K562 (cell line): ENCODE data around the gene SLC7A5. TPM values are rescaled to one million over a fixed set of nuclear protein-coding genes. Genes with fewer than 3 reads are reported as not detected.
"Not testable (repeated sequence)": the region's sequence is repeated elsewhere in the genome, so short reads cannot be mapped to it uniquely, and the experiment has no call there.

Experiments
- ATAC-seq: fragments of 200-7000 bp; cut with Tn5 transposase; 3 replicates; pipeline ENCODE4 v1.9.1; 2020; ENCODE audit warnings: moderate library complexity
- BruUV-seq: library from RNA; stranded (reverse); fragments of 400-500 nt; replicated peaks from 2 replicates; lab custom pipeline; 2021; lab: Mats Ljungman, UMichigan
- CTCF ChIA-PET: fragments of 300-600 bp; formaldehyde crosslinking; extraction: SDS; loops from one replicate; lab custom pipeline; 2021; ENCODE audit warnings: low intra/inter-chr PET ratio; lab: Yijun Ruan, JAX
- POLR2A ChIA-PET: fragments of 300-600, 350-650 bp; sonication (Branson Sonifier 250); formaldehyde crosslinking; extraction: SDS; loops from one replicate; lab custom pipeline; 2021; ENCODE audit warnings: antibody characterized with exemption, inconsistent platforms; lab: Yijun Ruan, JAX
- DNase-seq, 4 experiments: peaks; one replicate each; pipeline versions ENCODE4 v3.0.0 to v3.0.0-alpha.2; 2011 to 2018; ENCODE audit warnings: low spot score in 3 of 4, mixed read lengths in 3 of 4; ENCODE audit errors: extremely low read depth in 1 of 4
- FAIRE-seq: peaks from 2 replicates; lab custom pipeline; 2011; peaks lifted over from hg19 to GRCh38; lab: Jason Lieb, UNC
- H2AFZ ChIP-seq: 2 replicates; pipeline ENCODE4 v1.6.0; 2011; ENCODE audit warnings: low read depth, low read length, control low read depth, inconsistent platforms
- H3K27ac ChIP-seq: fragments of 200-600 bp; 3 replicates; pipeline ENCODE4 v1.8.0; 2011; ENCODE audit warnings: low read depth, mild to moderate bottlenecking, control low read depth, inconsistent platforms, low read length, moderate library complexity, mixed read lengths; ENCODE audit errors: extremely low read depth
- H3K27me3 ChIP-seq, 2 experiments: fragments of 300-600 bp in 1 of 2; 2 replicates in 1 of 2; 3 replicates in 1 of 2; pipeline versions ENCODE4 v1.6.0 to v1.8.0; 2011; ENCODE audit warnings: inconsistent platforms in 2 of 2, low read length in 2 of 2, mild to moderate bottlenecking in 1 of 2, mixed read lengths in 1 of 2, moderate library complexity in 1 of 2; ENCODE audit not compliant: control insufficient read depth in 2 of 2, insufficient read depth in 2 of 2
- H3K36me3 ChIP-seq: fragments of 300-600 bp; 3 replicates; pipeline ENCODE4 v1.8.0; 2011; ENCODE audit warnings: mild to moderate bottlenecking, low read length, inconsistent platforms; ENCODE audit not compliant: control insufficient read depth, insufficient read depth
- H3K4me1 ChIP-seq, 2 experiments: fragments of 200-600 bp in 1 of 2; replicated peaks in 1 of 2; 2 replicates in 1 of 2; 3 replicates in 1 of 2; pipeline versions ENCODE4 v1.5.1 to v1.8.0; 2011; ENCODE audit warnings: inconsistent platforms in 2 of 2, low read length in 2 of 2, mild to moderate bottlenecking in 1 of 2, mixed read lengths in 1 of 2, moderate library complexity in 1 of 2; ENCODE audit not compliant: control insufficient read depth in 2 of 2, insufficient read depth in 2 of 2
- H3K4me2 ChIP-seq: 2 replicates; pipeline ENCODE4 v1.6.1; 2011; ENCODE audit warnings: low read length, control low read depth, inconsistent platforms, mixed read lengths; ENCODE audit not compliant: insufficient read depth
- H3K4me3 ChIP-seq: fragments of 200-600 bp; sonication (generic), shearing (Covaris generic); 2 replicates; pipeline ENCODE4 v1.5.1; 2016; ENCODE audit warnings: control low read depth, inconsistent platforms
- H3K79me2 ChIP-seq: fragments of 200-600 bp; 3 replicates; pipeline ENCODE4 v1.8.0; 2011; ENCODE audit warnings: low read length, inconsistent platforms; ENCODE audit not compliant: control insufficient read depth, insufficient read depth
- H3K9ac ChIP-seq, 2 experiments: 2 replicates each; pipeline versions ENCODE4 v1.6.0 to v1.6.1; 2011; ENCODE audit warnings: low read depth in 2 of 2, low read length in 2 of 2, control low read depth in 1 of 2, inconsistent platforms in 1 of 2, mild to moderate bottlenecking in 1 of 2, mixed read lengths in 1 of 2; ENCODE audit not compliant: insufficient read depth in 1 of 2
- H3K9me1 ChIP-seq: one replicate; pipeline ENCODE4 v1.6.0; 2011; ENCODE audit warnings: inconsistent platforms, mild to moderate bottlenecking, low read length, moderate library complexity; ENCODE audit not compliant: control insufficient read depth, insufficient read depth
- H3K9me3 ChIP-seq: replicated peaks from 2 replicates; pipeline ENCODE4 v1.5.1; 2011; ENCODE audit warnings: low read depth, low read length, inconsistent platforms; ENCODE audit not compliant: control insufficient read depth, insufficient read depth
- H4K20me1 ChIP-seq: replicated peaks from 2 replicates; pipeline ENCODE4 v1.6.1; 2011; ENCODE audit warnings: low read length, inconsistent platforms, mixed read lengths; ENCODE audit not compliant: control insufficient read depth, insufficient read depth
- FOXM1 ChIP-seq, 2 experiments: fragments of 450-650 bp in 1 of 2; sonication (generic) in 1 of 2; formaldehyde crosslinking in 1 of 2; IDR thresholded peaks; 2 replicates each; pipeline versions ENCODE4 v1.6.1 to v1.9.0; 2017 to 2022; ENCODE audit warnings: low read depth in 2 of 2, mild to moderate bottlenecking in 2 of 2, missing genetic modification reagents in 1 of 2, moderate library complexity in 1 of 2
- MXD1 ChIP-seq: fragments of 250-450 bp; sonication (Bioruptor Pico); IDR thresholded peaks from 2 replicates; pipeline ENCODE4 v1.8.0; 2021; ENCODE audit warnings: borderline replicate concordance, mild to moderate bottlenecking, moderate library complexity; ENCODE audit not compliant: poor library complexity, severe bottlenecking
- RFX7 ChIP-seq: fragments of 250-450 bp; sonication (Bioruptor Pico); IDR thresholded peaks from 2 replicates; pipeline ENCODE4 v1.5.1; 2021; ENCODE audit warnings: mild to moderate bottlenecking
- SAFB ChIP-seq: fragments of 200-400 bp; formaldehyde crosslinking; IDR thresholded peaks from 2 replicates; pipeline ENCODE4 v1.6.1; 2017; ENCODE audit warnings: low read depth, low read length, borderline replicate concordance
- WGBS: fragments of 100-300 bp; shearing (Covaris generic); methylation state at CpG from one replicate; pipeline ENCODE4 v1.1.6; 2016; ENCODE audit warnings: low coverage, mixed read lengths; ENCODE audit not compliant: insufficient coverage; ENCODE audit errors: missing lambda C conversion rate; 5-methylcytosine and 5-hydroxymethylcytosine counted together
- in situ Hi-C: fragments of 300-500 bp; cut with MboI; formaldehyde crosslinking; loops from 4 replicates; pipeline ENCODE4 v1.15.0; 2018; ENCODE audit warnings: inconsistent platforms, mixed read lengths
- intact Hi-C: fragments of 100-400 bp; cut with micrococcal nuclease; formaldehyde crosslinking; loops from 2 replicates; pipeline ENCODE4 v1.14.2; 2022
- polyA plus RNA-seq, 8 experiments: library from polyadenylated mRNA; depleted of rRNA in 4 of 8; stranded (reverse) in 5 of 8; unstranded in 3 of 8; fragments of >200 nt; fragmentation: Nextera tagmentation in 2 of 8; fragmentation: Illumina TruSeq in 1 of 8; extraction: Ambion mirVana in 2 of 8; extraction: Trizol in 1 of 8; gene quantifications; 2 replicates each; pipeline versions ENCODE4 v1.2.1 to v1.2.3, GENCODE V29; 2011 to 2014; ENCODE audit warnings: inconsistent platforms in 1 of 8, missing spikeins in 1 of 8
- total RNA-seq, 7 experiments: library from RNA; depleted of rRNA in 6 of 7; stranded (reverse); fragments of >200 nt in 6 of 7; fragmentation: Illumina TruSeq in 2 of 7; extraction: Trizol in 2 of 7; gene quantifications; 2 replicates each; pipeline versions ENCODE4 v1.2.1 to v1.2.3, GENCODE V29; 2011 to 2021; ENCODE audit warnings: low replicate concordance in 1 of 7

The SLC7A5 gene
- total and polyA plus RNA-seq, 9 of the 15 experiments (the other 6 are each of a cell fraction or from before 2014, with no cell fraction given): 1.9 to 220 (median 18.6) TPM

GRCh38 chr16:87896176-87896890 lies 27.0 kb upstream of the SLC7A5 start:
- H3K4me3 ChIP-seq, DNase-seq, H3K9me1 ChIP-seq, H3K9me3 ChIP-seq, H3K4me2 ChIP-seq, in situ Hi-C loops, intact Hi-C loops, H3K79me2 ChIP-seq, BruUV-seq, H3K36me3 ChIP-seq, CTCF ChIA-PET, FAIRE-seq, H4K20me1 ChIP-seq, H3K9ac ChIP-seq, ATAC-seq, H2AFZ ChIP-seq, H3K27ac ChIP-seq, H3K4me1 ChIP-seq: not testable (repeated sequence)
- peaks cover 9 to 29% of the 10 kb centered on the region in 2 experiments; a peak in 3 of 5 replicates for H3K27me3 ChIP-seq
- WGBS: 10% methylated on average over 17 of the region's 17 CpGs
- POLR2A ChIA-PET: interaction anchor here (1.2 kb wide), 2 partner anchors 26 to 27 kb away, joined by 3 read pairs; partner anchors contain the start of gene SLC7A5

- Histone ChIP-seq H3K4me3 (no peak overlapping the region), H3K79me2 (no peaks in the 10 kb centered on the region), H3K36me3 (no peaks in the 10 kb centered on the region), H3K4me2 (no peak overlapping the region), H3K27ac (no peak overlapping the region), H3K27me3 (peaks cover 9 to 29% of the 10 kb centered on the region in 2 experiments; a peak in 3 of 5 replicates), H3K9me1 (no peaks in the 10 kb centered on the region), H3K9me3 (no peaks in the 10 kb centered on the region), H3K9ac (no peak overlapping the region), H3K4me1 (peaks cover 5% of the 10 kb centered on the region in 2 experiments; a peak in 4 of 5 replicates), H4K20me1 (0 out of 2 replicates have a peak, but pooled peaks cover 3% of the 10 kb centered on the region), H2AFZ (no peak overlapping the region)
- POLR2A ChIA-PET: interaction anchor here (1.2 kb wide), 2 partner anchors 26 to 28 kb away, joined by 3 read pairs; partner anchors contain the start of gene SLC7A5
- ATAC-seq (no peak), DNase-seq (no peak), FAIRE-seq (no peak)
- intact Hi-C loops (no loop called here), in situ Hi-C loops (no loop called here)
- no TSS peak for BruUV-seq
- 10% methylated on average over 10 of the region's 10 CpGs for WGBS
- TF ChIP-seq RFX7 (no peak), FOXM1 (IDR thresholded peaks at IDR 0.05; ENCODE audit: low read depth) (no peak), FOXM1 (CRISPR knock-in tag; IDR thresholded peaks at IDR 0.05; ENCODE audit: low read depth) (no peak), SAFB (no peak), MXD1 (no peak)
- CTCF ChIA-PET: no interaction called here
Observed at GRCh38 chr16:87895641-87896141, 26.4 kb upstream of the SLC7A5 start.

- H3K79me2 ChIP-seq, CTCF ChIA-PET, in situ Hi-C loops, FAIRE-seq, DNase-seq, BruUV-seq, H3K9me3 ChIP-seq, H3K36me3 ChIP-seq, H3K4me1 ChIP-seq, H3K9me1 ChIP-seq, H3K4me3 ChIP-seq, H4K20me1 ChIP-seq, H3K9ac ChIP-seq, ATAC-seq, H3K27ac ChIP-seq, H3K4me2 ChIP-seq, intact Hi-C loops, H2AFZ ChIP-seq: not testable (repeated sequence)
- peaks cover 9 to 23% of the 10 kb centered on the region in 2 experiments; a peak in 3 of 5 replicates for H3K27me3 ChIP-seq
- POLR2A ChIA-PET: interaction anchor here (1.2 kb wide), 1 partner anchor 18 kb away, joined by 3 read pairs; no protein-coding TSS in a partner anchor
- 63% methylated on average over 4 of the region's 4 CpGs for WGBS
Observed at GRCh38 chr16:87894005-87894404, 24.7 kb upstream of the SLC7A5 start.
